Measurements from ENCODE around the gene SLC38A5. TPM values are rescaled to one million over a fixed set of nuclear protein-coding genes. Genes with fewer than 3 reads are reported as not detected.
A peak's percentile ranks its signal among the peaks of the same experiment; 100 is the strongest.

SLC38A5 gene
- total and polyA plus RNA-seq, 2 donors (not counting 3 experiments of a cell fraction or from before 2014, with no cell fraction given), result 21.6 to 28.8 TPM

DNA sequence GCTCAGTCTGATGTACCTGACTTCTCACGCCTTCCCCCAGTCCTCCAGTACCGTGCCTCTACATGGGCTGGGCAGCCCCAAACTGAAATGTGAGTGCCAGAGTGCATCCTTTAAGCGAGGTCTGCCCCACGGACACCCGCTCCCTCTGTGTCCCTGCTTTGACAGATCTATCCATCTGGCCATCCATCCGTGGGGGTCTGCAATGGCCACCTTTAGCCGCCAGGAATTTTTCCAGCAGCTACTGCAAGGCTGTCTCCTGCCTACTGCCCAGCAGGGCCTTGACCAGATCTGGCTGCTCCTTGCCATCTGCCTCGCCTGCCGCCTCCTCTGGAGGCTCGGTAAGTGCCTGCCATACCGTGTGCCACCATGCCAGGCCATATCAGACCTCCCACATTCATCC is 39.6 kb upstream of the SLC38A5 start:
- no peaks in the 10 kb centered on the region for H3K4me1 ChIP-seq (ENCODE audit: control insufficient read depth, extremely low read depth, insufficient read depth, low read length)
- peak overlapping the region in 1 of 3 experiments; percentile 83 for H3K4me3 ChIP-seq (replicated peaks in 1 of 3; ENCODE audit: insufficient read depth in 1 of 3, low read depth in 1 of 3, low read length in 3 of 3)
- H3K9me1 ChIP-seq (replicated peaks; ENCODE audit: control insufficient read depth, extremely low read depth, insufficient read depth, low read length), result no peaks in the 10 kb centered on the region
- FAIRE-seq (no peak), DNase-seq (ENCODE audit: low read depth, low spot score) (no peak)
- TF ChIP-seq JUN (IDR thresholded peaks at IDR 0.05; ENCODE audit: borderline replicate concordance, insufficient read depth, insufficient read length, low read depth) (no peak), FOS (IDR thresholded peaks at IDR 0.05; ENCODE audit: borderline replicate concordance, insufficient read depth, low read length) (no peak), EZH2 (IDR thresholded peaks at IDR 0.05; ENCODE audit: borderline replicate concordance, low read depth, low read length, severe bottlenecking) (no peak), POLR2A (IDR thresholded peaks at IDR 0.05; ENCODE audit: low read depth, low read length) (no peak), POLR2AphosphoS5 (IDR thresholded peaks at IDR 0.05; ENCODE audit: insufficient read depth, low read depth, low read length) (no peak), MYC (IDR thresholded peaks at IDR 0.05; ENCODE audit: low read depth, low read length) (no peak)
- TF ChIP-seq, protein P1, sequence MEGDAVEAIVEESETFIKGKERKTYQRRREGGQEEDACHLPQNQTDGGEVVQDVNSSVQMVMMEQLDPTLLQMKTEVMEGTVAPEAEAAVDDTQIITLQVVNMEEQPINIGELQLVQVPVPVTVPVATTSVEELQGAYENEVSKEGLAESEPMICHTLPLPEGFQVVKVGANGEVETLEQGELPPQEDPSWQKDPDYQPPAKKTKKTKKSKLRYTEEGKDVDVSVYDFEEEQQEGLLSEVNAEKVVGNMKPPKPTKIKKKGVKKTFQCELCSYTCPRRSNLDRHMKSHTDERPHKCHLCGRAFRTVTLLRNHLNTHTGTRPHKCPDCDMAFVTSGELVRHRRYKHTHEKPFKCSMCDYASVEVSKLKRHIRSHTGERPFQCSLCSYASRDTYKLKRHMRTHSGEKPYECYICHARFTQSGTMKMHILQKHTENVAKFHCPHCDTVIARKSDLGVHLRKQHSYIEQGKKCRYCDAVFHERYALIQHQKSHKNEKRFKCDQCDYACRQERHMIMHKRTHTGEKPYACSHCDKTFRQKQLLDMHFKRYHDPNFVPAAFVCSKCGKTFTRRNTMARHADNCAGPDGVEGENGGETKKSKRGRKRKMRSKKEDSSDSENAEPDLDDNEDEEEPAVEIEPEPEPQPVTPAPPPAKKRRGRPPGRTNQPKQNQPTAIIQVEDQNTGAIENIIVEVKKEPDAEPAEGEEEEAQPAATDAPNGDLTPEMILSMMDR (IDR thresholded peaks at IDR 0.05; ENCODE audit: extremely low read depth in 1 of 2, insufficient read depth in 1 of 2, low read depth in 1 of 2, low read length in 2 of 2), result no peak
- TF ChIP-seq, protein P2, sequence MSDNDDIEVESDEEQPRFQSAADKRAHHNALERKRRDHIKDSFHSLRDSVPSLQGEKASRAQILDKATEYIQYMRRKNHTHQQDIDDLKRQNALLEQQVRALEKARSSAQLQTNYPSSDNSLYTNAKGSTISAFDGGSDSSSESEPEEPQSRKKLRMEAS (IDR thresholded peaks at IDR 0.05; ENCODE audit: insufficient read depth, insufficient read length), result no peak
- H3K4me2 ChIP-seq (ENCODE audit: insufficient read depth, low read length), result peak overlapping the region; percentile 3
- H3K9ac ChIP-seq (replicated peaks; ENCODE audit: extremely low read depth, insufficient read depth, low read length), result no peak overlapping the region
- H3K27ac ChIP-seq (ENCODE audit: insufficient read depth, low read depth, low read length), result no peak overlapping the region
- H3K27me3 ChIP-seq (ENCODE audit: control insufficient read depth in 2 of 2, insufficient read depth in 2 of 2, low read length in 2 of 2), result no peaks in the 10 kb centered on the region
- CTCF ChIA-PET, result no interaction called here
- peaks cover 0 to 2% of the 10 kb centered on the region in 2 experiments for H3K36me3 ChIP-seq (ENCODE audit: control insufficient read depth in 2 of 2, extremely low read depth in 1 of 2, insufficient read depth in 2 of 2, low read length in 2 of 2)
- H3K79me2 ChIP-seq (ENCODE audit: control insufficient read depth, insufficient read depth, low read length), result no peaks in the 10 kb centered on the region
- BruUV-seq (replicated peaks), result TSS peak; percentile 28
- H3K9me3 ChIP-seq (replicated peaks; ENCODE audit: control insufficient read depth, insufficient read depth, low read length), result no peaks in the 10 kb centered on the region
- POLR2A ChIA-PET, result no interaction called here
- no peaks in the 10 kb centered on the region for H4K20me1 ChIP-seq (replicated peaks; ENCODE audit: control insufficient read depth, extremely low read depth, insufficient read depth, low read length)
- peak overlapping the region; percentile 61 for H2AFZ ChIP-seq (ENCODE audit: low read depth, low read length)
- dilution Hi-C loops (cut with MboI; ENCODE audit: extremely low pct_ligation_motif_present, low sequenced_read_pairs) (no loop called here), intact Hi-C loops (cut with micrococcal nuclease) (no loop called here)
